GM06990 (cell line): ENCODE results near the gene THOC5.

Experiments
- DNase-seq: peaks from one replicate; pipeline ENCODE4 v3.0.0-alpha.2; 2011; ENCODE audit not compliant: insufficient read length; ENCODE audit errors: extremely low read depth
- H3K27me3 ChIP-seq: replicated peaks from 2 replicates; pipeline ENCODE4 v1.6.0; 2011; ENCODE audit warnings: low read length; ENCODE audit not compliant: control insufficient read depth, insufficient read depth
- H3K36me3 ChIP-seq: 2 replicates; pipeline ENCODE4 v1.5.1; 2011; ENCODE audit warnings: low read length; ENCODE audit not compliant: control insufficient read depth, insufficient read depth
- H3K4me3 ChIP-seq: replicated peaks from 2 replicates; pipeline ENCODE4 v1.5.1; 2011; ENCODE audit warnings: low read depth, mild to moderate bottlenecking, control low read depth, low read length
- CTCF ChIP-seq: IDR thresholded peaks from 2 replicates; pipeline ENCODE4 v1.5.1; 2011; ENCODE audit warnings: low read length, control low read depth, mild to moderate bottlenecking, inconsistent platforms; ENCODE audit not compliant: insufficient read depth, poor library complexity, severe bottlenecking

Gene THOC5

DNA sequence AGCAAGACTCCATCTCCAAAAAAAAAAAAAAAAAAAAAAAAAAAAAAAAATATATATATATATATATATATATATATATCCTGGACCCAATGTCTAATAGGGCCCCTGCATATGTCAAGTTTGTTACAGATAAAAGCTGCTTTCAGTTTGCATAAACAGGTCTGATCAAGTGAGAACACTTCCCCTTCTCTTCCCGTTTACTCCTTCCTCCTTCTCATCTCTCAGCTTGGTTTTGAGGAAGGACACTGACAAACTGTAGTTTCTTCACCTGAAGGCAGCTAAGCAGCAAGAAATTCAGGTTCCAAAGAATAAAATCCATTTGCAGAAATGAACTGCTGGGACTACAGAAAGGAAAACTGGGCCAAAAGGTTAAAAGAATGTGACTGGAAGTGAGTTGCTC lies 11.7 kb downstream of the THOC5 start:
- no peak for DNase-seq
- no peak for TF ChIP-seq CTCF
- Histone ChIP-seq H3K4me3 (no peak overlapping the region), H3K27me3 (no peaks in the 10 kb centered on the region), H3K36me3 (peaks cover 20% of the 10 kb centered on the region)

DNA sequence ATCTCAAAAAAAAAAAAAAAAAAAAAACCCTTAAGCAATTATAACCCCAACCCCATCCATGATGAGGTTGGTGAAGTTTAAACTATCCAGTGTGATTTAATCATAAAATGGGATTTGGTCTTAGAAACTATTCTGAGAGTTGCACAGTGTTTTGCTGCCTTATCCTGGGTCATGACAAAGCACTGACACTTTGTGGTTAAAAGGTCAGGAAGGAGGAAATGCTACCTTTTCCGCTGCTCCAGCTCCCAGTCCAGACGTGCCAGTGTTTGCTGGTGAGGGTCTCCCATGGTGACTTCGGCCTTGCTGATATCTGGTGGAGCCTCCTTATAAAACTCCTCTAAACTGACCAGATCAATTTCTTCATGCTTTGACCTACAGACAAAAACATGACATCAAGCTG lies 14.5 kb downstream of the THOC5 start:
- no peak for TF ChIP-seq CTCF
- Histone ChIP-seq H3K27me3 (no peaks in the 10 kb centered on the region), H3K36me3 (peaks cover 24% of the 10 kb centered on the region), H3K4me3 (no peak overlapping the region)
- no peak for DNase-seq

DNA sequence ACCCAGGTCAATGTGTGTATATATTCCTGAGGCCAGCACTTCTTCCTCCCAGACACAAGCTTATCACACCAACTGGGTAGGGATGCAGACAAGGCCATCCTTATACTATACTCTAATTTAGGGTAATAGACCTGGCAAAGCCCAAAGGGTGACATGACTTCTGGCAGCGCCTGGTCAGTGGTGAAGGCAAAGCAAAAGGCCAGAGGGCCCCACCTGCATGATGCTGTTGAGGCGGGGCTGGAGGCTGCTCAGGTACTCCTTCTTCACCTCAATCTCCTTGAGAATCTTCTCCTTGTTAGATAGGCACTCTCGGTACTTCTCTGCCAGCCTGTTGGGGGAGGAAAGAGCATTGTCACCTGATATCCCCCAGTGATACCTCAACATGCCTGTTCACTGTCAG lies 17.1 kb downstream of the THOC5 start:
- Histone ChIP-seq H3K36me3 (peaks cover 22% of the 10 kb centered on the region), H3K4me3 (no peak overlapping the region), H3K27me3 (no peaks in the 10 kb centered on the region)
- TF ChIP-seq CTCF = no peak
- DNase-seq = no peak

DNA sequence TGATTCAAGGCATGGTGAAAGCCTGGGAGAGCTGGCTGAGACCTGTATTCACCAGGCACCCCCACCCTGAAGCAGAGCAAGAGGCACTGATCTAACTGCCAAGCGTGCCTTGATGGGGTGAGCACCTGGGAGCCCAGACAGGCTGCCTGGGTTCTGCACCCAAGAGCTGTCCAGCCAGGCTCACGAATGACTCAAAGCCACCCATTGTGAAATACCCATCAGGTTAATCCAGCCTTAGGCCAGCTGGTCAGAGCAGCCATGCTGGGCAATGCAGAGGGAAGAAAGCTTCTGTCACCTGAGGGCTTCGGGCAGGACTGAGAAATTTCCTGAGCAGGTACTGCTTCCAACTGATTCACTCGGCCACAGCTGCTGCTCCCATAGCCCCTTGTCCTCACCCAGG lies 22.1 kb downstream of the THOC5 start:
- no peak for DNase-seq
- Histone ChIP-seq H3K36me3 (peaks cover 27% of the 10 kb centered on the region), H3K27me3 (no peaks in the 10 kb centered on the region), H3K4me3 (no peak overlapping the region)
- TF ChIP-seq CTCF = no peak

DNA sequence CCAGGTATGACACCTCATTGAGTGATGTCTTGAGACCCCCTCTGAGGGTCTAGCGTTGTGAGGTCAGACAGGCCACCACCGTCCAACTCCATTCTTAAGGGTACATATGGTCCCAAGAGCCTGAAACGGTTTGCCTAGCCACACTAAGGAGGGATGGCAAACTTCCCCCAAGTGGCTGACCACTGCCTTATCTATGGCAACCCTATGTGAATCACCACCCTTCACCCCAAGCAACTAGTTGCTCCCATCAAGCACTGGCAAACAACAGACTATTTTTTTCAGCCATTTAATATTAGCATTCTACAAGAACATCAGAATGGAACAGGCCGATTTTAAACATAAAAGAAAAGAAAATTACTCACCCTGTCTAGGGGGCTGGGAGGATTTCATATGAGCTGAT lies 22.8 kb downstream of the THOC5 start:
- Histone ChIP-seq H3K4me3 (no peak overlapping the region), H3K36me3 (peaks cover 22% of the 10 kb centered on the region)
- TF ChIP-seq CTCF = no peak

DNA sequence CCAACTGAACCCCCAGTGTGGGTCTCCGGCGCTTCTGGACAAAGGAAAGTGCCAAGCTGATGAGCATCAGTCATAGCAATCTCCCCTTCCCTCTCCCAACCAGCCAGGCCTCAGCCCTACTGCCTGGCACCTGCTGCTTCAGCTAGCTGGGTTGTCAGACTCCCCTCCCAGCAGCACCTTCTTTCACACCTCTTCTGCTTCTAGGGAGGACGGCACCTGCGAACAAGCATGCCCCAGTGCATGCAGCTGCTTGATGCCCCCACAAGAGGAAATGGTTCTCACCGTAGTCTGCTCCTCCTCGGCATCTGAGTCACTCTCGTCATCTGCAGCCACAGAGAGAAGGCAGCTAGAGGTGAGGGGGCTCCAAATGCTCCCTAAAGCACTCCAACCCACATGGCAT lies 25.4 kb downstream of the THOC5 start:
- H3K4me3 ChIP-seq = no peak overlapping the region
- peaks cover 33% of the 10 kb centered on the region for H3K36me3 ChIP-seq
- DNase-seq = no peak
- TF ChIP-seq CTCF = no peak
- no peaks in the 10 kb centered on the region for H3K27me3 ChIP-seq

More for the DNA sequence above, 22.8 kb downstream of the THOC5 start:
- no peak for DNase-seq
- no peaks in the 10 kb centered on the region for H3K27me3 ChIP-seq
